GM12872 (cell line): ENCODE data around the gene FKBP5.
A peak's percentile ranks its signal among the peaks of the same experiment; 100 is the strongest.

Source experiments
- CTCF ChIP-seq: IDR thresholded peaks from 3 replicates; pipeline ENCODE4 v1.5.1; 2011; ENCODE audit warnings: low read depth, mild to moderate bottlenecking, low read length, moderate library complexity; ENCODE audit not compliant: insufficient read depth

The FKBP5 gene

GRCh38 chr6:35582315-35582714 lies 106.4 kb downstream of the FKBP5 start:
- TF ChIP-seq CTCF, result no peak

DNA sequence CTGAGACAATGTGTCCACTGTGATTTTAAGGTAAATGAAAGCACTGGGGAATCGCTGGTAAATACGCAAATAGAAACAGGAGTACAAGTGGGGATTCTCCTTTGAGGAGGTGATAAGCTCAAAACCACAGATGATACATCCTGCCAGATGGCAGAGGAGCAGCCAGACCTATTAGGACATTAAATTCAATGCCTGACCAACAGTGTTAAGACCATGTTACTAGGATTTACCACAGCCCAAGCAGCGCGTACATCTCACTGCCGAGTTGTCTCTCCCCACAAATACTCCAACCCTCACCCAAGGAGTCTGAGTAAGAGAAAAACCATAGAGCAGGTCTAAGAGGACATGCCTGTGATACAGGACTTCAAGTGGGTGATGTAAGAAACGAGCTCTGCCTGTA lies 107.1 kb downstream of the FKBP5 start:
- TF ChIP-seq CTCF, result no peak

GRCh38 chr6:35580836-35581235 lies 107.9 kb downstream of the FKBP5 start:
- TF ChIP-seq CTCF, result no peak

GRCh38 chr6:35576682-35577081 lies 112.0 kb downstream of the FKBP5 start:
- TF ChIP-seq CTCF, result no peak

GRCh38 chr6:35573495-35574110 lies 115.1 kb downstream of the FKBP5 start:
- no peak for TF ChIP-seq CTCF

DNA sequence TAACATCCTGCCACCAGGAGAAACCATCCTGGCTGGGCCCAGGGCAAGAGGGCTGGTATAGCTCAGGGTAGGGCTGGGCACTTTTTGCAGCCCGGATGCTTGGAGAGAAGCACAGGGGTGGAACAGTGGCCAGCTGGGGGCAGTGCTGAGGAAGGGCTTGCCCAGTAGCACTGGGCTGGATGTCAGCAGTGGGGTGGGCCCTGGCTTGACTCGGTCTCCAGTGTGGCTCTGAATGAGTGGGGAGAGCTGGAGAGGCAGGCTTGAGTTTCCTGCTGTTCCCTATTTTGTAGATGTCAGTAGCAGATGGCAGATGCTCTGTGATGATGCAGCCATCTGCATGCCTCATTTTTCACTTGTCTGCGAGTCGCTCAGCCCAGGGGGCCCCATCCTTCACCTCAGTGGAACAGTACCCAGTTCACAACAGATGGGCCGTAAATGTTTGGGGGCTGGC lies 119.7 kb downstream of the FKBP5 start:
- TF ChIP-seq CTCF, result peak; percentile 55

DNA sequence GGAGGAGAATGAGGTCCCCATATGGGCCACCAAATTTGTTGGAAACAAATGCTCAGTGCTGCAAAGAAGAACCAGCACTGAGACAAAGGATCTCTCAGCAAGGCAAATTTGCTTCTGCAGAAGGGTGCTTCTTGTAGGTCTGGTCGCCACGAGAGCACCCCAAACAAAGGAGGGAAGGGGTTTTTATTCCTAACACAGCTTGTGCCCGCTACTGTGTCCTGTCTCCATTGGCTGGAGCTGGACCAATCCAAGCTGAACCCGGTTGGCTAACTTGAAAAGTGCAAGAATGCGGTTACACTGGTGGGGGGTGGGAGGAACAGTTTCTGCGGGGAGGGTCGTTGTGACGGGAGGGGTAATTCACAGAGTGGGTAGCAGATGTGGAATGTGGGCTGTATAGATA lies 121.9 kb downstream of the FKBP5 start:
- TF ChIP-seq CTCF, result no peak
